GM21619 (cell line): ENCODE data around the gene CHRNA1.

Experiments
- ATAC-seq: cut with Tn5 transposase; IDR thresholded peaks from one replicate; pipeline ENCODE4 v1.9.1; 2021; ENCODE audit not compliant: unreplicated experiment

The CHRNA1 gene

GRCh38 chr2:174764280-174765255 is at the start of gene CHRNA1:
Gene CHRNA1, minus strand, starts transcription at chr2:174764472. Its CDS starts 78 bp downstream, at chr2:174764394.
- no peak for ATAC-seq

- no peak for ATAC-seq
These were observed 47.8 kb upstream of the CHRNA1 start for GRCh38 chr2:174812037-174812436.

- no peak for ATAC-seq
These were observed 43.7 kb upstream of the CHRNA1 start for GRCh38 chr2:174807931-174808330.

- ATAC-seq: no peak
These were observed 41.5 kb upstream of the CHRNA1 start for GRCh38 chr2:174805803-174806202.

- no peak for ATAC-seq
These were observed 38.2 kb upstream of the CHRNA1 start for GRCh38 chr2:174802459-174802858.

- ATAC-seq: no peak
These were observed 36.3 kb upstream of the CHRNA1 start for GRCh38 chr2:174800436-174801205.

- ATAC-seq: no peak
These were observed 34.5 kb upstream of the CHRNA1 start for GRCh38 chr2:174798801-174799200.

- no peak for ATAC-seq
These were observed 33.6 kb upstream of the CHRNA1 start for GRCh38 chr2:174797781-174798276.

GRCh38 chr2:174796319-174796771 is 32.1 kb upstream of the CHRNA1 start:
- no peak for ATAC-seq

GRCh38 chr2:174794851-174795374 is 30.6 kb upstream of the CHRNA1 start:
- no peak for ATAC-seq

- ATAC-seq: no peak
These were observed 28.2 kb upstream of the CHRNA1 start for GRCh38 chr2:174792309-174793025.

- ATAC-seq: no peak
These were observed 27.5 kb upstream of the CHRNA1 start for GRCh38 chr2:174791746-174792280.

- ATAC-seq: no peak
These were observed 26.7 kb upstream of the CHRNA1 start for GRCh38 chr2:174791020-174791419.

- no peak for ATAC-seq
These were observed 24.7 kb upstream of the CHRNA1 start for GRCh38 chr2:174789001-174789400.

- no peak for ATAC-seq
These were observed 24.1 kb upstream of the CHRNA1 start for GRCh38 chr2:174788291-174788929.

GRCh38 chr2:174787487-174788205 is 23.4 kb upstream of the CHRNA1 start:
- no peak for ATAC-seq

GRCh38 chr2:174786066-174786725 is 21.9 kb upstream of the CHRNA1 start:
- ATAC-seq: no peak

- no peak for ATAC-seq
These were observed 21.2 kb upstream of the CHRNA1 start for GRCh38 chr2:174785481-174785880.

GRCh38 chr2:174784909-174785308 is 20.6 kb upstream of the CHRNA1 start:
- ATAC-seq: no peak
